HG03135 (cell line): ENCODE data around the gene UPF2.

Source experiments
- ATAC-seq: cut with Tn5 transposase; IDR thresholded peaks from one replicate; pipeline ENCODE4 v1.9.1; 2021; ENCODE audit warnings: mild to moderate bottlenecking, moderate library complexity; ENCODE audit not compliant: unreplicated experiment

Gene UPF2

DNA sequence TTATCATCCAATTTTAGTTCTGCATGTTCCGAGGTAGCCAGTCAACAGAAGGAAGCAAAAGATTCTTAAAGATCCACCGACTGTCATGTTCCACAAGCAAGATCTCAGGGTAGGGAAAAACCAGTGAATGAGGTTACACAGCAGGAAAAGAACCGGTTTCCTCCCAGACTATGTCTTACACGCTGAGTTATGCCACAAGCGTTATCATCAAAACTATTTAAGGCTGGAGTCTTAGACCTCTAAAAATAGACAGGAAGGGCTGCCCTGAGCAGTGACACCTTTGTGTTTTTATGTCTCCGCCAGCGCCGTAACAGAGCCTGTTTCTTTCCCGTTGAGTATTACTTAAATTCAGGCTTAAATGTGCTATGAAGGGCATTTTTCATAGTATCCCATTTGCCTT lies 171.1 kb downstream of the UPF2 start:
- no peak for ATAC-seq

GRCh38 chr10:11870900-11871400 lies 171.7 kb downstream of the UPF2 start:
- no peak for ATAC-seq

GRCh38 chr10:11870461-11870780 lies 172.2 kb downstream of the UPF2 start:
- ATAC-seq: no peak
